Activated CD4-positive, CD25-positive, alpha-beta regulatory T cell treated with anti-CD3 and anti-CD28 coated beads, Interleukin-2, amount 50 U/mL, for 24 hours (primary cell): Measurements from ENCODE around the gene MBD1.
"Not testable (repeated sequence)": the region's sequence is repeated elsewhere in the genome, so short reads cannot be mapped to it uniquely, and the experiment has no call there.

ENCODE experiments used
- ATAC-seq, 2 donors: fragments of 150-1000 bp; cut with Tn5 transposase; one replicate each; pipeline ENCODE4 v1.10.0; 2021; ENCODE audit warnings: mild to moderate bottlenecking in 1 of 2, moderate library complexity in 1 of 2

The MBD1 gene

GRCh38 chr18:50272568-50272967 is 8.8 kb downstream of the MBD1 start:
- no peak for ATAC-seq

DNA sequence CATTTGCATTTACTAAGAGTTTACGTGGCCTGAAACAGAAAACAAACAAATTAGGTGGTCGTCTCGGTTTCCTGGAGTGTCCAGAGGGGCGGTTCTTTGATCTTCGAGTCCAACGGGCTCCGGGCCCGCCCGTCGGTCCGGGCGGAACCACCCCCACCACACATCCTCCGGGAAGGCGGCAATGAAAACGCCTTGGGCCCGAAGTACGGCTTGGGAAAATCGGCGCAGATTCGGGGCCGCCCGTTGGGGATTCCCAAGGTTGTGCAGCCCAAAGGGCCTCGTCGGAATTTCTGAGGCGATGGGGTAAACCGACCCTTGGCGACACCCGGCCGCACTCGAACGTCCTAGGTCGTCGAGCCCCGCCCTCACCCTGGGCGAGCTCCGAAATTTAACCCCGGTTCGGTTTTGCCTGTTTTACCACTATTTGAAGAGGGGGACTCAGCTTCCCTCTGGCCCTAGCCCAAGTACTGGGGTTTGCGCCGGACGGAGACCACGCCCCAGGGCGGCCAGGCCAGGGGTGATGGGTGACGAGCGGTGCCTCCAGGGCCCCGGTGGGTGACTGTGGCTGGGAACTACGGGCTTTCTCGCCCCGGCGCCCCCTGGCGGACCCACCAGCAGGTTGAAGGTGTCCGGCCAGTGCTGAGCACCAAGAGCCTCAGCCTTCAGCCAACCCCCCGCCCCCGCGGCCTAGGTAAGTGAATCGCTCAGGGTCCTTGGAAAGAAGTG is 13.1 kb downstream of the MBD1 start:
- ATAC-seq = peak; percentile 82 to 88

- peak; percentile 87 to 94 for ATAC-seq
These were observed 15.0 kb downstream of the MBD1 start, which contains the start of gene CFAP53 for GRCh38 chr18:50266248-50266704. Gene CFAP53 (minus strand): TSS chr18:50266495. CDS start chr18:50266404, 91 bp downstream.

GRCh38 chr18:50262977-50263376 is 18.3 kb downstream of the MBD1 start:
- ATAC-seq = no peak

- no peak for ATAC-seq
These were observed 30.4 kb downstream of the MBD1 start for GRCh38 chr18:50250935-50251334.

DNA sequence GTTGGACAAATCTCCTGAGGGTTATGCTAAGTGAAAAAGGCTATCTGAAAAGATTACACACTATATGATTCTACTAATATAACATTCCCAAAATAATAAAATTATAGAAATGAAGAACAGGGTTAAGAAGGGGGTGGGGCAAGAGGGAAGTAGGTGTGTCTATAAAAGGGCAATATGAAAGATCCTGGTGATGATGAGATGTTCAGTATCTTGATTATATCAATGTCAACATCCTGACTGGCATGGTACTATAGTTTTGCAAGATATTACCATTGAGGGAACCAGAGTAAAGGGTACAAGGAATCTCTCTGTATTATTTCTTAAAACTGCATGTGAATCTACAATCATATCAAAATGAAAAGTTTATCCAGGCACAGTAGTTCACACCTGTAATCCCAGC is 31.7 kb downstream of the MBD1 start:
- no peak for ATAC-seq

DNA sequence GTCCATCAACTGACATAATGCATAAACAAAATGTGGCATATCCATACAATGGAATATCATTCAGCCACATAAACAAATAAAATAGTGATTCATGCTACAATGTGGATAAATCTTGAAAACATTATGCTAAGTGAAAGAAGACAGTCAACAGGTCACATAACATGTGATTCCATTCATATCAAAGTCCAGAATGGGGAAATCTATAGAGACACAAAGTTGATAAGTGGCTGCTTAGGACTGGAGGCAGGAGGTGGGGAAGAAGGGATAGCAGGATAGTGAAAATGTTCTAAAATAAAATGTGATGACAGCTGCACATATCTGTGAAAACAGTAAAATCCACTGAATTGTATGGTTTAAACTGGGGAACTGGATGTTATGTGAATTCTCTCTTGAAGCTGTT is 33.8 kb downstream of the MBD1 start:
- ATAC-seq = no peak

DNA sequence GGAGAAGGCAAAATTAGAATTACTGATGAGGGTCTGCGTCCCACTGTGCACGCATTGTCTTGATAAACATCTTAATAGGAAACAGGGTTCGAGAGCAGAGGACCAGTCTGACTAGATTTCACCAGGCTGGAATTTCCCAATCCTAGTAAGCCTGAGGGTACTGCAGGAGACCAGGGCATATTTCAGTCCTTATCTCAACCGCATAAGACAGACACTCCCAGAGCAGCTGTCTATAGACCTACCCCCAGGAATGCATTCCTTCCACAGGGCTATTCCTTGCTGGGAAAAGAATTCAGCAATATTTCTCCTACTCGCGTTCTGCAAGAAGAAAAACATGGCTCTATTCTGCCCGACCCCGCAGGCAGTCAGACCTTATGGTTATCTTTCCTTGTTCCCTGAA is 39.6 kb downstream of the MBD1 start:
- not testable (repeated sequence) for ATAC-seq

DNA sequence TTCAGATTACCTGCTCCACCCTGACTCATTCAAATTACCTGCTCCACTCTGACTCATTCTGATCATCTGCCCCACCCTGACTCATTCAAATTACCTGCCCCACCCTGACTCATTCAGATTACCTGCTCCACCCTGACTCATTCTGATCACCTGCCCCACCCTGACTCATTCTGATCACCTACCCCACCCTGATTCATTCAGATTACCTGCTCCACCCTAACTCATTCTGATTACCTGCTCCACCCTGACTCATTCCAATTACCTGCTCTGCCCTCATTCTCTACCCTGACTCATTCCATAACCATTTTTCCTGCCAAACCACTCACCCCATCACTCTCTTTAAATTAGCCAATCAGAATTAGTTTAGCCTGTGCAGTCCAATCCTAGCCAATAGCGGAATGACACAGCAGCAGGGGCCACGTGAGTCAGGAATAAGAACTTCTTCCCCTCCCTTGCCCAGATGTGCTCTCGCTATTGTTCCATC is 41.2 kb downstream of the MBD1 start:
- ATAC-seq = peak; percentile 48

DNA sequence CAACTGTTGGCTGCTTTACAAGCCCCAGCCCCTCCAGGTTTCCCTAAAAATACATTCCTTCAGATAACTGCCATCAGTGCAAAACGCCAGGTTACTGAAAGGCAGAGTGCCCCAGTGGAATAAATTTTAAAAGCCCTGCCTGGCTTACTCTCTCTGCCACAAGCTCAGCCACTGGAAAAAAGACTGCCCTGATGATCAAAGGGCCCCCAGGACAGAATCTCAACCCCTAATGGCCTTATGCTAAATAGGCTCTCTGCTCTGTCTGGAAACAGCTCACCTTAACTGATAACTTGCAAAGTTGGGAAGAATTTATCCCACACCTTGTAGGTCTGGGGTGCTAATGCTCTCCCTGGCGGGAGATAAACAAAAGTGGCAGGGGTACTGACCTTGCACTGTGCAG is 48.9 kb downstream of the MBD1 start:
- no peak for ATAC-seq

DNA sequence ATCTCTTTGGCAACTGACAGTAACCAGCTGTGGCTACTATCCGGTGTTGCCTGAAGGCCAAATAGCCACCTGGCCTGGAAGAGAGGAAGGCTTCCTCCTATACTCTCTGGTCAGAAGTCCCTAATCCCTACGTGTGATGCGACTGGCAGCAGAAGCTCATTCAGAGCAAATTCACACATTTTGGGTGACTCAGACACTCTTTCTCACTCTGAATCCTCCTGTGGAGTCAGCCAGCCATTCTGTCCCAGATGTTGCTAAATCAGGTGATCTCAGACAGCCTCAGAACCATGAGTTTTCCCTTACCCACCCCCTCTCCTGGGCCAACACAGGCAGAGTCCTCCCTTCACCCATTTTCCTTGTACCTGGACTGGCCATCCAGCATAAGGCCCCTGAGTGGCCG is 49.7 kb downstream of the MBD1 start:
- peak; percentile 30 to 48 for ATAC-seq

DNA sequence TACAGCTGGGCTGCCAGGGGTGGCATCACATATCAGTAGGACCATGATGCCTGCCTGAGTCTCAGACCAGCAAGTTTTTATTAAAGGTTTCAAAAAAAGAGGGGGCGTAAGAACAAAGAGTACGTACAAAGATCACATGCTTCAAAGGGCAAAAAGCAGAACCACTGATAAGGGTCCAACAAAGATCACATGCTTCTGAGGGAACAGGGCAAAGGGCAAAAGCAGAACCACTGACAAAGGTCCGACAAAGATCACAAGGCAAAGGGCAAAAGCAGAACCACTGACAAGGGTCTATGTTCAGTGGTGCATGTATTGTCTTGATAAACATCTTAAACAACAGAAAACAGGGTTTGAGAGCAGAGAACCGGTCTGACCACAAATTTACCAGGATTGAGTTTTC is 61.1 kb downstream of the MBD1 start:
- ATAC-seq = not testable (repeated sequence)
